GM12878 (cell line): Measurements from ENCODE around the gene PPARA. TPM values are rescaled to one million over a fixed set of nuclear protein-coding genes. Genes with fewer than 3 reads are reported as not detected.

Experiments used
- ATAC-seq: fragments of 200-7000 bp; cut with Tn5 transposase; 3 replicates; pipeline ENCODE4 v1.9.1; 2020; ENCODE audit warnings: mild to moderate bottlenecking, moderate library complexity
- BruUV-seq: library from RNA; stranded (reverse); fragments of 400-500 nt; replicated peaks from 2 replicates; lab custom pipeline; 2021; lab: Mats Ljungman, UMichigan
- CTCF ChIA-PET: fragments of 300-600 bp; sonication (Branson Sonifier 250); formaldehyde crosslinking; extraction: SDS; loops from one replicate; lab custom pipeline; 2021; ENCODE audit warnings: inconsistent platforms; lab: Yijun Ruan, JAX
- POLR2A ChIA-PET: fragments of 350-600 bp; formaldehyde crosslinking; extraction: SDS; loops from one replicate; lab custom pipeline; 2021; ENCODE audit warnings: inconsistent platforms; lab: Charles Lee
- RAD21 ChIA-PET: fragments of 300-600 bp; sonication (Branson Sonifier 250); formaldehyde crosslinking; loops from one replicate; lab custom pipeline; 2023; ENCODE audit warnings: antibody characterized with exemption; ENCODE audit not compliant: unreplicated experiment; lab: Charles Lee
- SMC1A ChIA-PET: fragments of 300-600 bp; sonication (Branson Sonifier 250); formaldehyde crosslinking; loops from one replicate; lab custom pipeline; 2023; ENCODE audit not compliant: unreplicated experiment, uncharacterized antibody; lab: Charles Lee
- DNase-seq: peaks from one replicate; pipeline ENCODE4 v3.0.0-alpha.2; 2011; ENCODE audit warnings: low read depth, low spot score
- FAIRE-seq: peaks from 3 replicates; lab custom pipeline; 2011; peaks lifted over from hg19 to GRCh38; lab: Jason Lieb, UNC
- H2AFZ ChIP-seq: 2 replicates; pipeline ENCODE4 v1.6.0; 2011; ENCODE audit warnings: low read depth, low read length, control low read depth; ENCODE audit not compliant: control insufficient read depth
- H3K27ac ChIP-seq: 2 replicates; pipeline ENCODE4 v1.5.1; 2011; ENCODE audit warnings: control low read depth; ENCODE audit not compliant: control insufficient read depth, insufficient read depth
- H3K27me3 ChIP-seq, 2 experiments: replicated peaks in 1 of 2; 2 replicates each; pipeline versions ENCODE4 v1.6.0 to v1.6.1; 2011; ENCODE audit warnings: low read length in 1 of 2; ENCODE audit not compliant: control insufficient read depth in 2 of 2, insufficient read depth in 2 of 2
- H3K36me3 ChIP-seq, 2 experiments: 2 replicates each; pipeline ENCODE4 v1.5.1; 2011; ENCODE audit warnings: low read length in 1 of 2; ENCODE audit not compliant: control insufficient read depth in 2 of 2, insufficient read depth in 2 of 2
- H3K4me1 ChIP-seq: 2 replicates; pipeline ENCODE4 v1.6.1; 2011; ENCODE audit warnings: mild to moderate bottlenecking, low read length, moderate library complexity, mixed read lengths; ENCODE audit not compliant: control insufficient read depth, insufficient read depth
- H3K4me2 ChIP-seq: 2 replicates; pipeline ENCODE4 v1.6.0; 2011; ENCODE audit warnings: control low read depth; ENCODE audit not compliant: control insufficient read depth, insufficient read depth
- H3K4me3 ChIP-seq: fragments of 200-600 bp; sonication (generic); 2 replicates; pipeline ENCODE4 v1.5.1; 2016
- H3K79me2 ChIP-seq: 2 replicates; pipeline ENCODE4 v1.6.0; 2011; ENCODE audit warnings: low read length; ENCODE audit not compliant: control insufficient read depth, insufficient read depth
- H3K9ac ChIP-seq: 2 replicates; pipeline ENCODE4 v1.8.0; 2011; ENCODE audit warnings: low read length, control low read depth, mixed read lengths; ENCODE audit not compliant: control insufficient read depth, insufficient read depth
- H3K9me3 ChIP-seq: replicated peaks from 3 replicates; pipeline ENCODE4 v1.5.1; 2011; ENCODE audit warnings: mild to moderate bottlenecking, low read length; ENCODE audit not compliant: control insufficient read depth, insufficient read depth
- H4K20me1 ChIP-seq: 2 replicates; pipeline ENCODE4 v1.6.0; 2011; ENCODE audit not compliant: control insufficient read depth, insufficient read depth
- FOXM1 ChIP-seq: IDR thresholded peaks from 2 replicates; pipeline ENCODE4 v1.6.1; 2012; ENCODE audit warnings: low read depth, mild to moderate bottlenecking, inconsistent platforms, low read length, moderate library complexity
- TCF3 ChIP-seq: IDR thresholded peaks from 2 replicates; pipeline ENCODE4 v1.6.1; 2012; ENCODE audit warnings: low read depth, mild to moderate bottlenecking, low read length, borderline replicate concordance; ENCODE audit not compliant: insufficient read depth
- WGBS: methylation state at CpG from one replicate; pipeline ENCODE4 v1.1.6; 2016; ENCODE audit warnings: low lambda C conversion rate; ENCODE audit not compliant: insufficient replicate concordance, insufficient coverage; ENCODE audit errors: missing lambda C conversion rate; 5-methylcytosine and 5-hydroxymethylcytosine counted together
- in situ Hi-C: fragments of 300-500 bp; cut with MboI; formaldehyde crosslinking; loops from 9 replicates; pipeline ENCODE4 v1.14.3; 2018; ENCODE audit warnings: mixed read lengths
- intact Hi-C: fragments of 100-400 bp; cut with micrococcal nuclease; formaldehyde crosslinking; loops from one replicate; pipeline ENCODE4 v1.14.2; 2022; ENCODE audit not compliant: unreplicated experiment
- polyA plus RNA-seq, 11 experiments: library from polyadenylated mRNA; depleted of rRNA in 4 of 11; unstranded in 6 of 11; stranded (reverse) in 5 of 11; fragments of >200 nt; fragmentation: Nextera tagmentation in 4 of 11; fragmentation: Illumina TruSeq in 1 of 11; extraction: Ambion mirVana in 4 of 11; extraction: Trizol in 1 of 11; gene quantifications; 1 replicate in 1 of 11; 2 replicates in 10 of 11; pipeline versions ENCODE4 v1.2.1 to v1.2.3, GENCODE V29; 2011 to 2016; ENCODE audit warnings: inconsistent platforms in 2 of 11, missing spikeins in 2 of 11, low read depth in 1 of 11
- total RNA-seq, 4 experiments: library from RNA; depleted of rRNA in 3 of 4; stranded (reverse); fragments of >200 nt in 3 of 4; fragmentation: Illumina TruSeq in 1 of 4; extraction: Trizol in 1 of 4; gene quantifications; 2 replicates each; pipeline versions ENCODE4 v1.2.1 to v1.2.3, GENCODE V29; 2013 to 2021
- TF ChIP-seq, protein P1 (sequence below): IDR thresholded peaks from 2 replicates; pipeline ENCODE4 v1.6.1; 2012; ENCODE audit warnings: mild to moderate bottlenecking, low read depth, low read length
- TF ChIP-seq, protein P2 (sequence below): fragments of 150-350 bp; IDR thresholded peaks from 2 replicates; pipeline ENCODE4 v1.6.1; 2014; ENCODE audit warnings: mild to moderate bottlenecking, low read depth, low read length
- TF ChIP-seq, protein P3 (sequence below): fragments of 450-650 bp; IDR thresholded peaks from 2 replicates; pipeline ENCODE4 v1.6.1; 2016; ENCODE audit warnings: mild to moderate bottlenecking

The PPARA gene
- total and polyA plus RNA-seq, 10 of the 15 experiments (the other 5 are each of a cell fraction or from before 2014, with no cell fraction given) = 0.72 to 10.4 (median 4.6) TPM

DNA sequence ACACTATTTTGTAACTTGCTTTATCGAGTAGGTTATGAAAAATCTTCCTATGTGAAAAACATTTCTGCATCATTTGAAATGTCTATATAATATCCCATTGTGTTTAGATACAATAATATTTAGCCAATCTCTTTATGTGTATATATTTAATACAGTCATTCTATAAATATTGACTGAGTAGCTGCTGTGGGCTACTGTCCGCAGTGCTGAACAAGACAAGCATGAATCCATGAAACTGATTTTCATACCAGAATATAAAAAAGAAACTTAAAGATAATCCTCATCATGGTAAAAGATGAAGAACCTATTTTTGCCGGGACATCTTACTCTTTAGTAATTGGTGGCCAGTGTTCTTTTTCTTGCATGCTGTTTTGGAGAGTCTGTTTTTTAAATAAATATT, 3.6 kb downstream of the PPARA start:
- FAIRE-seq (no peak), DNase-seq (no peak), ATAC-seq (no peak)
- POLR2A ChIA-PET = no interaction called here
- Histone ChIP-seq H3K27me3 (peaks cover 2 to 6% of the 10 kb centered on the region in 2 experiments; a peak in 3 of 4 replicates), H3K9me3 (no peaks in the 10 kb centered on the region), H3K79me2 (peaks cover 5% of the 10 kb centered on the region), H3K36me3 (no peaks in the 10 kb centered on the region), H2AFZ (no peak overlapping the region), H3K9ac (no peak overlapping the region), H3K4me3 (no peak overlapping the region), H4K20me1 (0 out of 2 replicates have a peak, but pooled peaks cover under 1% of the 10 kb centered on the region), H3K4me1 (peaks cover 7% of the 10 kb centered on the region), H3K4me2 (no peak overlapping the region), H3K27ac (no peak overlapping the region)
- intact Hi-C loops (loop anchor here (5.0 kb wide), 1 partner anchor 98 kb away; the partner anchor contains the start of gene CDPF1), in situ Hi-C loops (no loop called here)
- TF ChIP-seq, protein P1, sequence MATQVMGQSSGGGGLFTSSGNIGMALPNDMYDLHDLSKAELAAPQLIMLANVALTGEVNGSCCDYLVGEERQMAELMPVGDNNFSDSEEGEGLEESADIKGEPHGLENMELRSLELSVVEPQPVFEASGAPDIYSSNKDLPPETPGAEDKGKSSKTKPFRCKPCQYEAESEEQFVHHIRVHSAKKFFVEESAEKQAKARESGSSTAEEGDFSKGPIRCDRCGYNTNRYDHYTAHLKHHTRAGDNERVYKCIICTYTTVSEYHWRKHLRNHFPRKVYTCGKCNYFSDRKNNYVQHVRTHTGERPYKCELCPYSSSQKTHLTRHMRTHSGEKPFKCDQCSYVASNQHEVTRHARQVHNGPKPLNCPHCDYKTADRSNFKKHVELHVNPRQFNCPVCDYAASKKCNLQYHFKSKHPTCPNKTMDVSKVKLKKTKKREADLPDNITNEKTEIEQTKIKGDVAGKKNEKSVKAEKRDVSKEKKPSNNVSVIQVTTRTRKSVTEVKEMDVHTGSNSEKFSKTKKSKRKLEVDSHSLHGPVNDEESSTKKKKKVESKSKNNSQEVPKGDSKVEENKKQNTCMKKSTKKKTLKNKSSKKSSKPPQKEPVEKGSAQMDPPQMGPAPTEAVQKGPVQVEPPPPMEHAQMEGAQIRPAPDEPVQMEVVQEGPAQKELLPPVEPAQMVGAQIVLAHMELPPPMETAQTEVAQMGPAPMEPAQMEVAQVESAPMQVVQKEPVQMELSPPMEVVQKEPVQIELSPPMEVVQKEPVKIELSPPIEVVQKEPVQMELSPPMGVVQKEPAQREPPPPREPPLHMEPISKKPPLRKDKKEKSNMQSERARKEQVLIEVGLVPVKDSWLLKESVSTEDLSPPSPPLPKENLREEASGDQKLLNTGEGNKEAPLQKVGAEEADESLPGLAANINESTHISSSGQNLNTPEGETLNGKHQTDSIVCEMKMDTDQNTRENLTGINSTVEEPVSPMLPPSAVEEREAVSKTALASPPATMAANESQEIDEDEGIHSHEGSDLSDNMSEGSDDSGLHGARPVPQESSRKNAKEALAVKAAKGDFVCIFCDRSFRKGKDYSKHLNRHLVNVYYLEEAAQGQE = peak; percentile 47; the same call in 1 of the 2 replicates
- no peak for TF ChIP-seq TCF3
- CTCF ChIA-PET = no interaction called here
- RAD21 ChIA-PET = no interaction called here
- WGBS = 97% methylated on average over 3 of the region's 3 CpGs
- SMC1A ChIA-PET = interaction anchor here (1.7 kb wide), 1 partner anchor 143 kb away, joined by 3 read pairs; the partner anchor contains the start of gene GTSE1
- BruUV-seq = TSS peak; percentile 52

- no peak overlapping the region for H3K27ac ChIP-seq
- SMC1A ChIA-PET = no interaction called here
- no peaks in the 10 kb centered on the region; a peak in 1 of 4 replicates for H3K36me3 ChIP-seq
- H3K4me3 ChIP-seq = no peak overlapping the region
- DNase-seq (no peak), ATAC-seq (no peak), FAIRE-seq (no peak)
- no peaks in the 10 kb centered on the region for H3K9me3 ChIP-seq
- H3K79me2 ChIP-seq = peaks cover 3% of the 10 kb centered on the region
- no peaks in the 10 kb centered on the region; the same call in 1 of the 2 replicates for H3K4me1 ChIP-seq
- no TSS peak for BruUV-seq
- intact Hi-C loops (no loop called here), in situ Hi-C loops (no loop called here)
- POLR2A ChIA-PET = no interaction called here
- CTCF ChIA-PET = interaction anchor here (0.8 kb wide), 1 partner anchor 150 kb away, joined by 4 read pairs; no protein-coding TSS in a partner anchor
- no peak overlapping the region for H2AFZ ChIP-seq
- H3K4me2 ChIP-seq = no peak overlapping the region
- 76% methylated on average over 3 of the region's 3 CpGs for WGBS
- H3K27me3 ChIP-seq = no peaks in the 10 kb centered on the region
- H4K20me1 ChIP-seq = no peaks in the 10 kb centered on the region
- no peak overlapping the region for H3K9ac ChIP-seq
- RAD21 ChIA-PET = interaction anchor here (0.5 kb wide), 1 partner anchor 194 kb away, joined by 3 read pairs; no protein-coding TSS in a partner anchor
- no peak for TF ChIP-seq FOXM1
- TF ChIP-seq, protein P2, sequence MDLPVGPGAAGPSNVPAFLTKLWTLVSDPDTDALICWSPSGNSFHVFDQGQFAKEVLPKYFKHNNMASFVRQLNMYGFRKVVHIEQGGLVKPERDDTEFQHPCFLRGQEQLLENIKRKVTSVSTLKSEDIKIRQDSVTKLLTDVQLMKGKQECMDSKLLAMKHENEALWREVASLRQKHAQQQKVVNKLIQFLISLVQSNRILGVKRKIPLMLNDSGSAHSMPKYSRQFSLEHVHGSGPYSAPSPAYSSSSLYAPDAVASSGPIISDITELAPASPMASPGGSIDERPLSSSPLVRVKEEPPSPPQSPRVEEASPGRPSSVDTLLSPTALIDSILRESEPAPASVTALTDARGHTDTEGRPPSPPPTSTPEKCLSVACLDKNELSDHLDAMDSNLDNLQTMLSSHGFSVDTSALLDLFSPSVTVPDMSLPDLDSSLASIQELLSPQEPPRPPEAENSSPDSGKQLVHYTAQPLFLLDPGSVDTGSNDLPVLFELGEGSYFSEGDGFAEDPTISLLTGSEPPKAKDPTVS = no peak
- TF ChIP-seq, protein P3, sequence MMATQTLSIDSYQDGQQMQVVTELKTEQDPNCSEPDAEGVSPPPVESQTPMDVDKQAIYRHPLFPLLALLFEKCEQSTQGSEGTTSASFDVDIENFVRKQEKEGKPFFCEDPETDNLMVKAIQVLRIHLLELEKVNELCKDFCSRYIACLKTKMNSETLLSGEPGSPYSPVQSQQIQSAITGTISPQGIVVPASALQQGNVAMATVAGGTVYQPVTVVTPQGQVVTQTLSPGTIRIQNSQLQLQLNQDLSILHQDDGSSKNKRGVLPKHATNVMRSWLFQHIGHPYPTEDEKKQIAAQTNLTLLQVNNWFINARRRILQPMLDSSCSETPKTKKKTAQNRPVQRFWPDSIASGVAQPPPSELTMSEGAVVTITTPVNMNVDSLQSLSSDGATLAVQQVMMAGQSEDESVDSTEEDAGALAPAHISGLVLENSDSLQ = no peak
Measured at GRCh38 chr22:46156031-46156430, 5.7 kb downstream of the PPARA start.
